Activated CD8-positive, alpha-beta memory T cell treated with anti-CD3 and anti-CD28 coated beads for 1 hour (primary cell): ENCODE measurements around the gene FUT7.
"Not testable (repeated sequence)": the region's sequence is repeated elsewhere in the genome, so short reads cannot be mapped to it uniquely, and the experiment has no call there.

Experiments
- DNase-seq, 2 donors: peaks; one replicate each; pipeline ENCODE4 v3.0.0-alpha.2; 2020; ENCODE audit warnings: low read depth in 1 of 2; ENCODE audit errors: extremely low read depth in 1 of 2

FUT7 gene

GRCh38 chr9:137067860-137068538 is 36.1 kb upstream of the FUT7 start:
- peak; percentile 68 to 70 for DNase-seq

- no peak for DNase-seq
These were observed 34.4 kb upstream of the FUT7 start for GRCh38 chr9:137066096-137066861.

GRCh38 chr9:137065336-137065967 is 33.6 kb upstream of the FUT7 start:
- DNase-seq = no peak

- no peak for DNase-seq
These were observed 32.9 kb upstream of the FUT7 start for GRCh38 chr9:137064880-137065164.

- peak in 1 of 2 donors; percentile 53 for DNase-seq
These were observed 32.4 kb upstream of the FUT7 start for GRCh38 chr9:137064027-137064879.

GRCh38 chr9:137063311-137064026 is 31.6 kb upstream of the FUT7 start:
- no peak for DNase-seq

- not testable (repeated sequence) for DNase-seq
These were observed 30.9 kb upstream of the FUT7 start for GRCh38 chr9:137062798-137063197.

GRCh38 chr9:137062384-137062783 is 30.5 kb upstream of the FUT7 start:
- no peak for DNase-seq

- no peak for DNase-seq
These were observed 26.8 kb upstream of the FUT7 start for GRCh38 chr9:137058521-137059234.

- no peak for DNase-seq
These were observed 25.7 kb upstream of the FUT7 start for GRCh38 chr9:137057545-137057944.

GRCh38 chr9:137056739-137057415 is 25.0 kb upstream of the FUT7 start:
- DNase-seq = no peak

GRCh38 chr9:137055385-137056364 is 23.8 kb upstream of the FUT7 start:
- no peak for DNase-seq

GRCh38 chr9:137054932-137055384 is 23.1 kb upstream of the FUT7 start:
- DNase-seq = no peak

GRCh38 chr9:137053944-137054931 is 22.4 kb upstream of the FUT7 start, which contains the start of gene ENTPD2:
TSS of gene ENTPD2 (minus strand) at chr9:137054061. CDS start at chr9:137053997, 64 bp downstream.
- DNase-seq = no peak

GRCh38 chr9:137052998-137053943 is 21.4 kb upstream of the FUT7 start:
- DNase-seq = no peak

GRCh38 chr9:137052293-137052692 is 20.4 kb upstream of the FUT7 start:
- no peak for DNase-seq
